Left hindlimb (tissue), 1 donor: Measurements from ENCODE around the gene SLC5A10.
"Not testable (repeated sequence)": the region's sequence is repeated elsewhere in the genome, so short reads cannot be mapped to it uniquely, and the experiment has no call there.

Experiments used
- DNase-seq: peaks from one replicate; pipeline ENCODE4 v3.0.0-alpha.2; 2018

SLC5A10 gene

GRCh38 chr17:19021011-19021621, 69.2 kb downstream of the SLC5A10 start:
- not testable (repeated sequence) for DNase-seq

DNA sequence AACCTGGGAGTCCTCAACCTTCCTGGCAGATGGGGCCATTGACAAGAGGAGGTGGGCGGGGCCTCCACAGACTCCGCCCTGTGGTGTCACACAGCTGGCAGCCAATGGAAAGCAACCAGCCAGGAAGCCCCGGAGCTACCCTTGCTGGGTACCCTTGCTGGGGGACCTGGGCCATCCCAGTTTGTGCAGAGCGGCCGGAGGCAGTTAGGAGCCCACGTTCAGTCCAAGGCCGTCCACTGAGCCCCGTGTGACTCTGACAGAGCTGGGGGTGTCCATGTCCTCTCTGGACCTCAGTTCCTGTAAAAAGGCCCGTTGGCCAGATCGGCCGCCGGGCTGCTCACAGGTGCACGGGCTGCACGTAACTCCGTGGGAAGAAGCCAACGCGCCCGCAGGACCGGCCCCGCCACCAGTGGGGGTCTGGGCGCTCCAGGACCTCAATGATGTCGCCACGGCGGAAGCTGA, 69.7 kb downstream of the SLC5A10 start:
- no peak for DNase-seq

DNA sequence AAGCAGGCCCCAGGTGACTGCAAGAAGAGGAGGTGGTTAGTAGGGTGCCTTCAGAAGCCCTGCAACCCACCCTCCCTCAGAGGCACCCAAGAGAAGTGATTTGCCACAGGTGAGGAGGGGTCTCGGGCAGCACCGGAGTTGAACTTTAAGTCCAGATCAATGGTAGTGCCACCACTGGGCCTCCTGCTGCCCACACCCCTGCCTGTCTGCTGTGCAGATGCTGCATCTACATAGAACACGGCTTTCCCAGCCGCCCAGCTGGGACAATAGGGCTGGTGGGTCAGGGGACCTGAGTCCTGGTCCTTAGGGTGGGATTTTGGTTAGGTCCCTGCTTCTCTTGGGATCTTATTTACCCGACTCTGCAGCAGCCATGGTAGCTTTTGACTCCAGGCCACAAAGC, 70.2 kb downstream of the SLC5A10 start:
- no peak for DNase-seq

GRCh38 chr17:19022747-19023146, 70.8 kb downstream of the SLC5A10 start:
- no peak for DNase-seq

GRCh38 chr17:19023209-19023999, 71.4 kb downstream of the SLC5A10 start:
- no peak for DNase-seq

DNA sequence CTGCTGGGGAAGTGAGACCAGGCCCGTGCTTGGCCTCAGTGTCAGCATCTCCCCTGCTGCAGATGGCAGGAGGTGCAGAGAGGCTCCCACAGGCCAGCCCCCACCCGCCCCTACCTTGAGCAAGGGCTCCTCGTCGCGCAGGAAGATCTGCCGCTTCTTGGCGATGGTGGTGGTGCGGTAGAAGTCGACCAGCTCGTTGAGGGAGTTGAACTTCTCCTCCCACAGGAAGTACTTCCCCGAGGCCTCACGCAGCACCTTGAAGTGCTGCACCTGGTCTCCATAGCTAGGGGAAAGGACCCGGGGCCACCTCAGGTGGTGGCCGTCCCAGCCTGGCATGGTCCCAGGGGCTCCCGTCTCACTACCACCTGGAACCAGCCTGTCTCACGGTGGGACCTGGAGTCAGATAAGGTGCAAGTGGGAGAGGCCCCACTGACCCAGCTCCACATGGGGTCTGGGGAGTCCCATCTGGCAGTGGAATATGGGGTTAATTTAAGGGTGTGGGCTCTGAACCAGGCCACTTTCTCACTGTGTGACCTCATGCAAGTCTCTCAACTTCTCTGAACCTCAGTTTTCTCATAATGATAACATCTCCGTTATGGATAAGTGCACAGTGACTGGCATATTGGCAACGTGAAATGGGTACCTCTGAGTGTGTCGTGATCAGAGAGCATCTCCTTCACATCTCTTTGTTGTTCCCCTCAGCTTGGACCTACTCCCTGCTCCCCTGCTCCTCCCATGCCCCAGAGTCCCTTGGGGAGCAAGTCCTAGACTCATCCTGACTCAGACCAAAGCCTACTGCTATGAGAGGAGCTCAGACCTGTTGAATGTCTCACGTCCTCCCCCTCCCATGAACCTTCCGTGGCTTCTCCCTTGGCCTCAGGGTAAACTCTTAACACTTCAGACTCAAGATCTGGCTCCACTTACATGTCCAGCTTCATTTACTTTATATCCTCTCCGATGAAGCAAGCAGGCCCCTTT, 72.4 kb downstream of the SLC5A10 start:
- no peak for DNase-seq

DNA sequence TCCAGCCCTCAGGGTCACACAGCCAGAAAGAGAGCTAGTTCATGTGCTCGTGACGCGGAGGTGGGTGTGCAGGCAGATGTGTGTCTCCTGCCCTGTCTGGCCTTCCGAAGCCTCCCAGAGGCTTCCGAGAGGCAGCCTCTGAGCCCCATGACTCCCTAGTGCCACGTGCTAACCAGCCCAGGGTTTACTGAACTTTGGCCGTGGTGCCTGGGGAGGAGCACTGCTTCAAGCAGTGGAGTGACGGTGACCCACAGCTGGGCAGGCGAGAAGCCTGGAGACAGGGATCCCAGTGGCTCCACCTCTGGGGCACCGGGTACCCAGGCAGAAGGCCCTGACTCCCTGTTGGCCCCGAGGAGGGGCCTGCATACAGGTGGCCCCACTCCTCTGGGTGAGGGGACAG, 76.7 kb downstream of the SLC5A10 start:
- DNase-seq: not testable (repeated sequence)

DNA sequence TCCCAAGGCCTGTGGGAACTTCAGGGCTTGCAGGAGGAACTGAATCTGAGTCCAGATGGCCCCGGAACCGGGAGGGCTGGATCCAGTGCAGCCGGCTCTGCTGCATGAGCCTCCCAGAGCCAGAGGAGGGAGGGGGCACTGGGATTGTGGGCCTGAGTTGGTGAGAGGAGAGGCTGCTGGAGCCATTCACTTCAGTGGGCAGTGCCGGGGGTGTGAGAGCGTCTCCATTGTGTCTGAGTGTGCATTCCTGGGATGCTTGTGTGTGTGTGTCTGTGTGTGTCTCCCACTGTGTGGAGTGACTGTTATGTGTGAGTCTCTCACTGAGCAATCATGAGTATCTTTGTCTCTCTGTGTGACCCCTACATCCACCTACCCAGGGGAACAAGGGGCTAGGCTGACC, 77.8 kb downstream of the SLC5A10 start:
- DNase-seq: not testable (repeated sequence)

- not testable (repeated sequence) for DNase-seq
Observed at GRCh38 chr17:19030771-19031449, 78.9 kb downstream of the SLC5A10 start.

GRCh38 chr17:19031729-19032128, 79.8 kb downstream of the SLC5A10 start:
- not testable (repeated sequence) for DNase-seq

GRCh38 chr17:19032377-19032988, 80.5 kb downstream of the SLC5A10 start:
- not testable (repeated sequence) for DNase-seq

- not testable (repeated sequence) for DNase-seq
Observed at GRCh38 chr17:19036186-19036585, 84.2 kb downstream of the SLC5A10 start.

- not testable (repeated sequence) for DNase-seq
Observed at GRCh38 chr17:19037547-19037946, 85.6 kb downstream of the SLC5A10 start.

DNA sequence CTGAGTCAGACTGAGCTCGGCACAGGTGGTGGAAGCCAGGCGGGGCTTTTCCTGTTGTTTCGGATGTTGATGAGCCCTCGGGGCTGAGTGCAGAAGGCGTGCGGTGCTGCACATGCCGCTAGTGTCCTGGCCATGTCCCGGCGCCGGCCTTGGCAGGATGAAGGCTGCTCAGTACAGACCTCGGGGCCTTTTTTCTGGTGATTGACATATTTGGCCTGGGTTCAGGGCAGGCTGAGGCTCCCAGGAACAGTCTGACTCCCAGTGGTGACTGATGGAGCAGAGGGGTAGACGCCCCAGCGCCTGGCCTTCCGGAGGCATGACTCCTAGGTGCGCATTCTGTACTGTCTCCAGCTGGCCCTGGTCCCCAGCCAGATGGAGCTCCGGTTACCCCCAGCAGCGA, 86.0 kb downstream of the SLC5A10 start:
- not testable (repeated sequence) for DNase-seq

- DNase-seq: not testable (repeated sequence)
Observed at GRCh38 chr17:19038730-19039129, 86.8 kb downstream of the SLC5A10 start.

DNA sequence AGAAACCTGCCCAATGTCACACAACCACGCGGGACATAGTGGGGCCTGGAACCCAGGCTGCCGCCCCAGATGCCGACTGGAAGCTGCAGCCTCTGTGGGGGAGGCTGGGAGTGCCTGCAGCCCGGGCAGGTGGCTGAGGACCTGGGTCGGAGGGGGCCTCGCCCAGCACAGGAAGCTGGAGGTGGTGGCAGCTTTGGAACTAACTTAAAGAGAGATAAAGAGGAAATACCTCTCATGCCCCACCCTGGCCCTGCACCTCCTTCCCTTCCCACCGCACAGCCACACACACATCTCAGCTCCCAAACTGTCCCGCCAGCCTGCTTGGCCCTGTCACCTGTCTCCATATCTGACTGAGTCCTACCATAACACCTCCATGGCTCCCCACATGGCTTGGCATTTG, 88.4 kb downstream of the SLC5A10 start:
- not testable (repeated sequence) for DNase-seq

DNA sequence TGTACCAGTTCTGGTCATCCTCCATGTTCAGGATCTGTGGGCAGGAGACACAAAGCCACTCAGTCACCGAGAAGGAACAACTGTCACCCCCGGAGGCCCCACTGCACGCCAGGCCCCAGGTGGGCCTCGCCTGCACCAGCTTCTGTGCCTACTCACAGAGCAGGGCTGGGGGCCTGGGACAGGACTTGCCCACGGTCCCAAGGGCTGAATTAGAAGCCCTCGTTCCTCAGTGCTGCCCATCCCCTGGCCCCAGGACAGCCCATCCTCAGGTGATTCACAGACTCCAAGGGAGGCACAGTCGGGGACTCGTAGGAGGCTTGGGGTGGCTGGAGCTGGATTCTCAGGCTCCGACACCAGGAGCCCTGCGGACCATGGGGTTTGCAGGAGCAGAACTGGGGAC, 89.9 kb downstream of the SLC5A10 start:
- DNase-seq: not testable (repeated sequence)

- DNase-seq: not testable (repeated sequence)
Observed at GRCh38 chr17:19042369-19042768, 90.4 kb downstream of the SLC5A10 start.

- DNase-seq: not testable (repeated sequence)
Observed at GRCh38 chr17:19043032-19043431, 91.1 kb downstream of the SLC5A10 start.

- not testable (repeated sequence) for DNase-seq
Observed at GRCh38 chr17:19044643-19045042, 92.7 kb downstream of the SLC5A10 start.

DNA sequence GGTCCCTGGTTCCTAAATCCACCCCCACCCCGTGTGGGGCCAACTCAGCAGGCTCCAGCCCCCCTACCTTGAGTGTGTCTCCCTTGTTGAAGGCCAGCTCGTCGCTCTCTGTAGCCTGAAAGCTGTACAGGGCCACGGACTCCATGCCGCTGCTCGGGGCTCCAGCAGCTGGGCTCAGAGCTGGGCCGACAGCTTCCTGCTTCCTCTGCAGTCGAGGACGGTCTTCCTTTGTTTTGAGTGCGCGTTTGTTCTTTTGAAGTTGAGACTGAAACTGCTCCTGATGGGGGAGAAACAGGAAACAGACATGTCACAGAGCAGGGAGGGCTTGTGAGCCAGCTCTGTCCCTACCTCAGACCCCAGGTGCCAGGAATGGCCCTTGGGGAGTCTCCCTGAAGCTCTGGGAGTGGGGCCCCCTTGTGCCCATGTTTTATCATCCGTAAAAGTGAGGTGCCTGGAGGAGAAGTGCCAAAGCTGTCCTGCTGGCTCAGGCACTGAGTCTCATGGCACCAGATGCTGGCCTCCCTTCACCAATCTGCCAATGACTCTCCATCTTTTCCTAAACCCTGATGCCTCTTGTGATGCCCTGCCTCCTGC, 94.9 kb downstream of the SLC5A10 start, which contains the start of gene GRAP:
GRAP (minus strand) TSS at position 176 of the 594 bp plus-strand sequence; CDS start at position 145, 31 bp downstream.
- DNase-seq: not testable (repeated sequence)
